WTC11 (cell line): Measurements from ENCODE around the gene NHLRC3.

Source experiments
- E2F1 ChIP-seq: sonication (generic); formaldehyde crosslinking; IDR thresholded peaks from 2 replicates; pipeline ENCODE4 v1.8.0; 2022; ENCODE audit warnings: mild to moderate bottlenecking, missing genetic modification reagents
- ESRRA ChIP-seq: sonication (generic); formaldehyde crosslinking; IDR thresholded peaks from 2 replicates; pipeline ENCODE4 v1.8.1; 2022; ENCODE audit warnings: mild to moderate bottlenecking, missing genetic modification reagents, borderline replicate concordance
- MAX ChIP-seq: sonication (generic); formaldehyde crosslinking; IDR thresholded peaks from 2 replicates; pipeline ENCODE4 v1.8.0; 2022; ENCODE audit warnings: mild to moderate bottlenecking, missing genetic modification reagents
- NR2C2 ChIP-seq: sonication (generic); formaldehyde crosslinking; IDR thresholded peaks from 2 replicates; pipeline ENCODE4 v1.8.0; 2022; ENCODE audit warnings: mild to moderate bottlenecking, missing genetic modification reagents
- TEAD4 ChIP-seq: sonication (generic); formaldehyde crosslinking; IDR thresholded peaks from 2 replicates; pipeline ENCODE4 v1.8.0; 2022; ENCODE audit warnings: mild to moderate bottlenecking, missing genetic modification reagents
- TF ChIP-seq, protein P1 (sequence below): fragments of 200-600 bp; IDR thresholded peaks from 2 replicates; pipeline ENCODE4 v1.8.0; 2022; ENCODE audit warnings: antibody characterized with exemption
- TF ChIP-seq, protein P2 (sequence below): sonication (generic); formaldehyde crosslinking; IDR thresholded peaks from 2 replicates; pipeline ENCODE4 v1.8.1; 2023; ENCODE audit warnings: mild to moderate bottlenecking, missing genetic modification reagents, moderate library complexity

- TF ChIP-seq NR2C2 (no peak), ESRRA (CRISPR knock-in tag) (no peak), TEAD4 (CRISPR knock-in tag) (no peak), E2F1 (CRISPR knock-in tag) (no peak), MAX (CRISPR knock-in tag) (no peak)
- TF ChIP-seq, protein P1, sequence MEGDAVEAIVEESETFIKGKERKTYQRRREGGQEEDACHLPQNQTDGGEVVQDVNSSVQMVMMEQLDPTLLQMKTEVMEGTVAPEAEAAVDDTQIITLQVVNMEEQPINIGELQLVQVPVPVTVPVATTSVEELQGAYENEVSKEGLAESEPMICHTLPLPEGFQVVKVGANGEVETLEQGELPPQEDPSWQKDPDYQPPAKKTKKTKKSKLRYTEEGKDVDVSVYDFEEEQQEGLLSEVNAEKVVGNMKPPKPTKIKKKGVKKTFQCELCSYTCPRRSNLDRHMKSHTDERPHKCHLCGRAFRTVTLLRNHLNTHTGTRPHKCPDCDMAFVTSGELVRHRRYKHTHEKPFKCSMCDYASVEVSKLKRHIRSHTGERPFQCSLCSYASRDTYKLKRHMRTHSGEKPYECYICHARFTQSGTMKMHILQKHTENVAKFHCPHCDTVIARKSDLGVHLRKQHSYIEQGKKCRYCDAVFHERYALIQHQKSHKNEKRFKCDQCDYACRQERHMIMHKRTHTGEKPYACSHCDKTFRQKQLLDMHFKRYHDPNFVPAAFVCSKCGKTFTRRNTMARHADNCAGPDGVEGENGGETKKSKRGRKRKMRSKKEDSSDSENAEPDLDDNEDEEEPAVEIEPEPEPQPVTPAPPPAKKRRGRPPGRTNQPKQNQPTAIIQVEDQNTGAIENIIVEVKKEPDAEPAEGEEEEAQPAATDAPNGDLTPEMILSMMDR: no peak
- TF ChIP-seq, protein P2, sequence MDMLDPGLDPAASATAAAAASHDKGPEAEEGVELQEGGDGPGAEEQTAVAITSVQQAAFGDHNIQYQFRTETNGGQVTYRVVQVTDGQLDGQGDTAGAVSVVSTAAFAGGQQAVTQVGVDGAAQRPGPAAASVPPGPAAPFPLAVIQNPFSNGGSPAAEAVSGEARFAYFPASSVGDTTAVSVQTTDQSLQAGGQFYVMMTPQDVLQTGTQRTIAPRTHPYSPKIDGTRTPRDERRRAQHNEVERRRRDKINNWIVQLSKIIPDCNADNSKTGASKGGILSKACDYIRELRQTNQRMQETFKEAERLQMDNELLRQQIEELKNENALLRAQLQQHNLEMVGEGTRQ (CRISPR knock-in tag): no peak
Observed at GRCh38 chr13:39058040-39058439, 19.8 kb downstream of the NHLRC3 start.
